PC-3 (cell line): Measurements from ENCODE around the gene PDE9A. TPM values are rescaled to one million over a fixed set of nuclear protein-coding genes. Genes with fewer than 3 reads are reported as not detected.

Experiments
- ATAC-seq: fragments of 200-7000 bp; cut with Tn5 transposase; 2 replicates; pipeline ENCODE4 v1.9.1; 2020; ENCODE audit warnings: mild to moderate bottlenecking, moderate library complexity
- BruUV-seq: library from RNA; stranded (reverse); fragments of 400-500 nt; replicated peaks from 2 replicates; lab custom pipeline; 2021; lab: Mats Ljungman, UMichigan
- CTCF ChIA-PET: fragments of 300-600 bp; sonication (Branson Sonifier 250); formaldehyde crosslinking; loops from one replicate; lab custom pipeline; 2022; ENCODE audit warnings: antibody characterized with exemption; lab: Charles Lee
- POLR2A ChIA-PET: fragments of 300-600 bp; sonication (Branson Sonifier 250); formaldehyde crosslinking; loops from one replicate; lab custom pipeline; 2022; ENCODE audit warnings: antibody characterized with exemption; ENCODE audit not compliant: unreplicated experiment; lab: Charles Lee
- DNase-seq: peaks from one replicate; pipeline ENCODE4 v3.0.0-alpha.2; 2015
- H2AFZ ChIP-seq: fragments of 300-600 bp; sonication (generic); 2 replicates; pipeline ENCODE4 v1.6.0; 2016; ENCODE audit warnings: antibody characterized with exemption, low read length
- H3F3A ChIP-seq: fragments of 300-600 bp; sonication (generic); one replicate; pipeline ENCODE4 v1.6.0; 2017; ENCODE audit warnings: antibody characterized with exemption, low read length, control low read depth, mild to moderate bottlenecking; ENCODE audit not compliant: unreplicated experiment
- H3K27ac ChIP-seq: fragments of 300-600 bp; sonication (generic); 2 replicates; pipeline ENCODE4 v1.5.1; 2016; ENCODE audit warnings: mild to moderate bottlenecking, low read length
- H3K27me3 ChIP-seq: fragments of 300-600 bp; sonication (generic); 2 replicates; pipeline ENCODE4 v1.6.1; 2016; ENCODE audit warnings: low read length, mixed read lengths
- H3K36me3 ChIP-seq: fragments of 300-600 bp; sonication (generic); 2 replicates; pipeline ENCODE4 v1.6.1; 2016; ENCODE audit warnings: low read depth, mixed run types, low read length, mixed read lengths
- H3K4me1 ChIP-seq: fragments of 300-600 bp; sonication (generic); 2 replicates; pipeline ENCODE4 v1.5.1; 2016; ENCODE audit warnings: low read length; ENCODE audit not compliant: insufficient read depth
- H3K4me2 ChIP-seq: fragments of 300-600 bp; sonication (generic); 2 replicates; pipeline ENCODE4 v1.6.0; 2016; ENCODE audit warnings: low read length
- H3K4me3 ChIP-seq: fragments of 300-600 bp; sonication (generic); 2 replicates; pipeline ENCODE4 v1.5.1; 2016; ENCODE audit warnings: mild to moderate bottlenecking, low read length, mixed read lengths
- H3K79me2 ChIP-seq: fragments of 300-600 bp; sonication (generic); 2 replicates; pipeline ENCODE4 v1.6.1; 2017; ENCODE audit warnings: low read length, mixed read lengths
- H3K9ac ChIP-seq: fragments of 300-600 bp; sonication (generic); 2 replicates; pipeline ENCODE4 v1.6.0; 2016; ENCODE audit warnings: mild to moderate bottlenecking, low read length
- H3K9me2 ChIP-seq: fragments of 300-600 bp; sonication (generic); replicated peaks from 2 replicates; pipeline ENCODE4 v1.6.1; 2016; ENCODE audit warnings: mixed run types, low read length, mixed read lengths
- H3K9me3 ChIP-seq: fragments of 300-600 bp; sonication (generic); 2 replicates; pipeline ENCODE4 v1.6.1; 2016; ENCODE audit warnings: low read length, mixed read lengths
- H4K20me1 ChIP-seq: fragments of 300-600 bp; sonication (generic); 2 replicates; pipeline ENCODE4 v1.6.1; 2016; ENCODE audit warnings: low read length, mixed read lengths
- CTCF ChIP-seq: fragments of 300-600 bp; sonication (generic); conservative IDR thresholded peaks from 2 replicates; pipeline ENCODE4 v1.5.1; 2017; ENCODE audit warnings: antibody characterized with exemption, low read depth, mild to moderate bottlenecking, low read length
- EZH2 ChIP-seq: fragments of 300-600 bp; sonication (generic); IDR thresholded peaks from one replicate; pipeline ENCODE4 v1.6.1; 2017; ENCODE audit warnings: antibody characterized with exemption, mild to moderate bottlenecking, low read length; ENCODE audit not compliant: unreplicated experiment
- EZH2phosphoT487 ChIP-seq: fragments of 300-600 bp; sonication (generic); IDR thresholded peaks from 2 replicates; pipeline ENCODE4 v1.6.1; 2018; ENCODE audit warnings: mild to moderate bottlenecking, antibody characterized with exemption, low read length, borderline replicate concordance
- intact Hi-C: fragments of 100-400 bp; cut with micrococcal nuclease; formaldehyde crosslinking; loops from 2 replicates; pipeline ENCODE4 v1.9.0; 2023
- total RNA-seq: library from RNA; depleted of rRNA; stranded (reverse); fragments of >200 nt; gene quantifications from 2 replicates; pipeline ENCODE4 v1.2.3, GENCODE V29; 2014

The PDE9A gene
- total RNA-seq, 1 experiment from 2014 or later, result 0.33 TPM

DNA sequence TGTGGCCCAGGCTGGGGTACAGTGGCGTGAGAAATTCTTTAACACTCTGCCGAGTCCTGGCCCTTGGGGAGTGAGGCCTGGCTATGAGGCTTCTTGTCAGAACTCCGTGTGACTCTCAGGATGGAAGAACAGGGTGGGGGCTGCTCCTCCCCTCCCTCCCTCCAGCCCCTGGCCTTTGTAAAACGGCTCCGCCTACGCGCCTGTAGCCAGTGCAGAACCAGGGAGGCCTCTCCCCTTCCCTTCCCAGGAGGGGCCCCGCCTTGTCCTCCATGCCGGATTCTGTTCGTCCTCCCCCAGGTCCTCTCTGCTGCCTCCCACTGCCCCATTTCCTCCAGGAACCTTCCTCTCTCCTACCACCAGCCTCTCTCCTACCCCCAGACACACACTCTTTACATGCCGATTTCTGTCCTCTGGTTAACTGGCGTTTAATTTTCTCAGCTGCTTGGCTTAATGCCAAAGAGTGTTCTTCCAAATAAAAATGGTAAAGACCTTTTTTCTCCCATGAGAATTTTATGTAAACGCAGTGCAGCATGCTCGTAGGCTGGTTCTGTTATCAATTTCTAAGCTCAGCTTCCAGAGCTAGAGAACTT, 21.0 kb downstream of the PDE9A start:
- Histone ChIP-seq H3K27ac (no peak overlapping the region), H3K36me3 (no peaks in the 10 kb centered on the region), H3F3A (no peaks in the 10 kb centered on the region), H3K79me2 (no peaks in the 10 kb centered on the region), H3K4me1 (peaks cover 37% of the 10 kb centered on the region), H2AFZ (no peak overlapping the region), H4K20me1 (peaks cover 3% of the 10 kb centered on the region; the same call in 1 of the 2 replicates), H3K9me3 (no peaks in the 10 kb centered on the region), H3K27me3 (peaks cover 45% of the 10 kb centered on the region), H3K4me3 (no peak overlapping the region), H3K9ac (no peak overlapping the region), H3K4me2 (no peak overlapping the region), H3K9me2 (no peaks in the 10 kb centered on the region)
- no peak for TF ChIP-seq EZH2phosphoT487
- TF ChIP-seq EZH2, result no peak
- TF ChIP-seq CTCF, result no peak
- ChIA-PET POLR2A (no interaction called here), CTCF (interaction anchor here (0.8 kb wide), 1 partner anchor 113 kb away, joined by 3 read pairs; no protein-coding TSS in a partner anchor)
- DNase-seq (no peak), ATAC-seq (no peak)
- intact Hi-C loops, result loop anchor here (10.0 kb wide), 1 partner anchor 140 kb away; no protein-coding TSS in a partner anchor
- no TSS peak for BruUV-seq

DNA sequence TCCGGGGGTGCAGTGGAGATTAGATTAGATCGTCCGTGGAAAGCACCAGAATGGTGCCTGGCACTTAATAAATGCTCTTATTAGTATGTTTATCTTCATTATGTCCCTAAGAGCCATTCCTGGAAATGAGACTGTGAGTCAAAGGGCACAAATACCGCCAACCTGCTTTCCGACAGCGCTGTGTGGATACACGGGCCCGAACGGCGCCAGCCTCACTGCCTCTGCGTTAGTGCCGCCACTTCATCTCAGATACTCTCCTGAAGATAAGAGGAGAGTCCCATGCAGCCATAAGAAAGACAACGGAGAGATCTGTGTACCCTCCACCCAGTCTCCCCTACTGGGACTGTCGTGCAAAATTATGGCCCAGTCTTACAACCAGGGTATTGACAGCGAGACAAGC, 22.0 kb downstream of the PDE9A start:
- TF ChIP-seq EZH2phosphoT487, result no peak
- TF ChIP-seq EZH2, result no peak
- TF ChIP-seq CTCF, result no peak
- Histone ChIP-seq H3K27ac (no peak overlapping the region), H3F3A (no peaks in the 10 kb centered on the region), H3K4me1 (peaks cover 37% of the 10 kb centered on the region), H3K9me2 (no peaks in the 10 kb centered on the region), H3K4me2 (no peak overlapping the region), H3K79me2 (no peaks in the 10 kb centered on the region), H3K27me3 (peaks cover 47% of the 10 kb centered on the region), H2AFZ (no peak overlapping the region), H3K36me3 (no peaks in the 10 kb centered on the region), H3K9me3 (no peaks in the 10 kb centered on the region), H3K4me3 (no peak overlapping the region), H3K9ac (no peak overlapping the region), H4K20me1 (peaks cover 3% of the 10 kb centered on the region; the same call in 1 of the 2 replicates)
- ATAC-seq, result no peak
- ChIA-PET POLR2A (no interaction called here), CTCF (interaction anchor here (0.8 kb wide), 1 partner anchor 113 kb away, joined by 3 read pairs; no protein-coding TSS in a partner anchor)
- no TSS peak for BruUV-seq
- intact Hi-C loops, result loop anchor here (10.0 kb wide), 1 partner anchor 139 kb away; no protein-coding TSS in a partner anchor
- DNase-seq, result no peak

GRCh38 chr21:42676808-42677207, 23.4 kb downstream of the PDE9A start:
- no peak for ATAC-seq
- Histone ChIP-seq H3K4me3 (no peak overlapping the region), H3K4me2 (no peak overlapping the region), H3K9me3 (no peaks in the 10 kb centered on the region), H4K20me1 (peaks cover 3% of the 10 kb centered on the region; the same call in 1 of the 2 replicates), H2AFZ (no peak overlapping the region), H3K4me1 (peaks cover 23% of the 10 kb centered on the region), H3K27ac (no peak overlapping the region), H3K79me2 (no peaks in the 10 kb centered on the region), H3K27me3 (peaks cover 58% of the 10 kb centered on the region), H3F3A (no peaks in the 10 kb centered on the region), H3K9ac (no peak overlapping the region), H3K9me2 (no peaks in the 10 kb centered on the region), H3K36me3 (no peaks in the 10 kb centered on the region)
- intact Hi-C loops, result loop anchor here (10.0 kb wide), 1 partner anchor 138 kb away; no protein-coding TSS in a partner anchor
- DNase-seq, result no peak
- ChIA-PET CTCF (no interaction called here), POLR2A (interaction anchor here (0.8 kb wide), 1 partner anchor 20 kb away, joined by 3 read pairs; no protein-coding TSS in a partner anchor)
- BruUV-seq, result no TSS peak
- TF ChIP-seq EZH2 (no peak), EZH2phosphoT487 (no peak), CTCF (no peak)
